Glomerular visceral epithelial cell (primary cell): Measurements from ENCODE around the gene AGAP1.

ENCODE experiments used
- DNase-seq: peaks from one replicate; pipeline ENCODE4 v3.0.0-alpha.2; 2016; ENCODE audit errors: extremely low spot score

Gene AGAP1

DNA sequence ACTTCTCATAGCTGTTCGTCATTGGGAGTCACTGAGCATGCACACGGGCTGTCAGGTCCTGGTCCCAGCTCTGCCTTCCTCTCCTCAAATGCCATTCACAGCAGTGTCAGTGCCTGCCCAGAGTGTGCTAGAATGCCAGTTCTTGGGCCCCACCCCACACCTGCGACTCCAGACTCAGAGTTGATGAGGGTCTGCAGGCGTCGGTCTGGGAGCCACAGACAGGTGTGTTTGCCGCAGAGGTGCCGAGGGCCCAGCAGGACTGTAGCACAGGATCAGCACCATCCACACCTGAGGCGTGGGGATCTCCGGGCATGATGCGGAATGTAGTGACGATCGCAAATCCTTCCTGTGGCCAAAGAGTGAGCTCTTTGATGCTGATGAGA lies 56.5 kb downstream of the AGAP1 start:
- no peak for DNase-seq

DNA sequence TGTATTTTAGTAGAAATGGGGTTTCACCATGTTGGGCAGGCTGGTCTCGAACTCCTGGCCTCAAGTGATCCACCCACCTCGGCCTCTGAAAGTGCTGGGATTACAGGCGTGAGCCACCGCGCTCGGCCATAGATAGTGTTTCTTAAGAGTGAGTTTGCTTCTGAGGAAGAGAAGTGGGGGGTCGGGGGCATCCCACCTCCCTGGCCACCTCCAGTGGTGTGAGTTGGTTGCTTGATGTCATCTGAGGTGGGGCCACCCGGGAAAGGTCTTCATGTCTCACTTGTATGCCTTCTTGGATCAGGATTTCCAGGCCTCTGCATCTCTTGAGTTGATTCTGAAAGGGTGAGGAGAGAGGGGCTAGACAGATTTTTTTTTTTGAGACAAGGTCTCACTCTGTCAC lies 57.1 kb downstream of the AGAP1 start:
- DNase-seq = no peak

DNA sequence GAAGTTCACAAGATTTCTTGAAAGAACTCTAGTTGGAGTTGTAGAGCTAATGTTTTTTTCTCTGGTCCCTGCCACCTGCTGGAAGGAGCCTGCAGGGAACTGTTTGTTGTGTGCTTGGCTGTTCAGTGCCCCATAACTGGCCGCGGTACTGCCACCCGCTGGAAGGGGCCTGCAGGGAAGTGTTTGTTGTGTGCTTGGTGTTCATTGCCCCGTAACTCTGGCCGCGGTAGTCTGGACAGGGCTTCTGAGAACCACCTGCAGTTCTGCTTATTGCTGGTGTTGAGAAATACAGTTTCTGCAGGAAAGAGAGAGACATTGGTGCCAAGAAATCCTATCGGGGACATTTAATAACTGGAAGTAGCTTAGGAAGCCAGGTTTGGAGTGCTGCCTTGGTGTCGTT lies 58.1 kb downstream of the AGAP1 start:
- DNase-seq = peak; percentile 71

DNA sequence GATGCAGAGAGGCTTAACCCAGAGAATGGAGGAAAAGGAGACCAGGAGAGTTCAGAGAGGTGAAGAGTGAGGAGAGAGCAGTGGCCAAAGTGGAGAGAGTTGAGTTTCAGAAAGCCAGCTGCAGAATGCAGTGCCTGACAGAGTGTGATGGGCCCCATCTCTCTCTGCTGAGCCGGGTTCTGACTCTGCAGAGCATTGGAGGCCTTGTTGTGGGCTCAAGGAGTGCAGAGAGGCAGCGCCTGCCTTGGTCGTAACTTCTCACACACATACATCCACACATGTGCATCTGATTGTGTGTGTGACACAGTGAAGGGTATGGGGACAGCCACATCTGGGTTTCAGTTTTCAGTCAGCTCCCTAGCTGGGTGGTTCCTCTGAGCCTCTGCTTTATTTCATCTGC lies 58.8 kb downstream of the AGAP1 start:
- no peak for DNase-seq

DNA sequence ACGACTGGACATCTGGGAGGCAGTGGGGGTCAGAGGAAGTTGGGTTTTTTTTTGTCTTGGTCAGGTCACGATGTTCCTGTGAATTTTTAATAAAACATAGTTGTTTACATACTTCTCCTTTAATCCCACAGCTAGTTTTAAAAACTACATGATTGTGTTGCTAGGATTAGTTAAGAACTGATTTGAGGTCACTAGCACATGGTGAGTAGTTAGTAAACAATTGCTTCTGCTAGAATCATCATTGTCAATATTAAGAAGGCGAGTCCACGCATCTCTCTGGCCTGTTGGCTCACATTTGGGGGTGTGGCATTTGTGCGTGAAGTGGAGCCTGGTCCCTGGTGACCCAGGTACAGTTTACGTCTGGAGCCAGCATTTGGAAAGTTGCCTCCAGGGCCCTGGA lies 59.4 kb downstream of the AGAP1 start:
- no peak for DNase-seq

DNA sequence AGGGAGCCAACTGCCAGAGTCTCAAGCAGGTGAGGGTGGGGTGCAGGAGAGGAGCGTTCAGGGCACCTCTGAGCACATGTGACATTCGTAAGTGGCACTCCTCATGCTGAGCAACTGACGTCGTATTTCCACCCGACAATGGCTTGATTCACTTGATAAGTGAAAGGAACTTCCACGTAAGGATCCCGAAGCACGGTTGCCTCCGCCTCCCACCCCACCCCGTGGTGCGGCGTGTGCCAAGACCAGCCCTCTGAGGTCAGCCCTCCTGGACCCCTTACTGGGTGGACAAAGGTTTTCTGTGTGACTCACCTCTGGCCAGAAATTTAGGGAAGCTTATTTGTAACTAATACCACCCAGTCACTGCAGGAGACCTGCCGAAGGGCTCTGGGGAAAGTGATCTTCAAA lies 59.9 kb downstream of the AGAP1 start:
- DNase-seq = peak; percentile 33

DNA sequence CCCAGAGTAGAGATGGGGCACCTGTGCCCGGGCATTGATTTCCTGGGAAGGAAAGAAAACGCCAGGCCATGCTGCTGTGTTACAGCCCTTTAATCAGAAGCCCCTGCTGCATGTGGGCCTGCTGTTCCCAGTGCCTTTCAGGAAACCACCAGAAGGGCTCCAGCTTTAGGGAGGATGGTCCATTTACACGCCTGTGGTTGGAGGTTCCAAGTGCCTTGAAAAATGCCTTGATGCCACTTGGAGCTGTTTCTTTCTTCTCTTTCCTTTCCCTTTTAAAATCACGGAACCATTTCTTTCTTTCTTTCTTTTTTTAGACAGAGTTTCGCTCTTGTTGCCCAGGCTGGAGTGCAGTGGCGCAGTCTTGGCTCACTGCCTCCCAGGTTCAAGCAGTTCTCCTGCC lies 60.5 kb downstream of the AGAP1 start:
- no peak for DNase-seq

DNA sequence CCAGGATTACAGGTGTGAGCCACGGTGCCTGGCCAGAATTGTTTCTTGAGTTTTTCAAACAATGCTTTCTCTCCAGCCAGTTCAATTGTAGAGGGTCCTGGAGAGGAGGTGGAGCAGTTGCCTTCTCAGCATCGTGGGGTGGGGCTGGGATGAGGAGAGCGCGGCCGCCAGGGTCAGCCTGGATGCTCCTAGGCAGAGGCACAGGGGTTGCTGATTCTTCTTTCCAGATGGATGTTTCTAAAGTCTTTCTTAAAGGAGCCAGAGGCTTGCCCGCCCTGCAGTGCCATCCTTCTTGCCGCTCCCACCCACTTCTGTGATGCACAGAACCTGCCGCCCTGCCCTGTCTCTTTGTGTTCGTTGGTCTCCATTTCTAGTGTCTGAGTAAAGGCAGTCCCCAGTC lies 61.1 kb downstream of the AGAP1 start:
- DNase-seq = no peak

DNA sequence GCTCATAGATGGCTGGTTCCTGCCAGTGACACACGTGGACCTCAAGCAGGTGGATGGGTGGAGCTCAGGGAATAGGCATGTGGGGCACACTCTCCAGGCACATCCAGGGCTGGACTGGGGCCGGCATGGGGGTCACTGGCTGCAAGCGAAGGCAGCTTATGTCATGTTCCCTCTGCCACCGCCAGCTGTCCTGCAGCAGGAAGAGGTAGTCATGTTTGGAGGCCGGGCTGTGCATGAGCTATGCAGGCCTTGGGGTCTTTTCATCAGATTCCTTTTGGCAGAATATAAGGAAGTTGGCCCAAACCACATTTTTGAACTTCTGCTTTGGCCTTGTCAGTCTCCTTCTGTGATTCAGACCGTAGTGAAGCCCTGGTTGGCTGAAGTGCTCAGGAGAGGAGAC lies 61.5 kb downstream of the AGAP1 start:
- DNase-seq = no peak

DNA sequence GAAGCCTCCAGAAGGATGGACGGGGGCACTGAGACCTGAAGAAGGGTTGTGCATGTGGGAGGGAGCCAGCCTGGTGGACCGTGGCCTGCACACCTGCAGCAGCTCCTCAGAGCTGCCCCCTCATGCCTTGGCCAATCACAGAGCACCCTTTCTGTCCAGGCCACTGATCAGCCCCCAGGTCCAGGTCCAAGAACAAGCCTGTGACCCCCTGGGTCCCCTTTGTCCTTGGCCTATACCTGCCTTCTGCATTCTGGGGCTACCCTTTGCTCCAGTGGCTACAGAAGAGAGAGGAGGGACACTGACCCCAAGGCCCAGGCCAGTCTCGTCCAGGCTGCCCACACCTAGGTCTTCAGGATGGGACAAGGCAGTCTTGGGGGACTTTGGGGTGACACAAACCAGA lies 62.2 kb downstream of the AGAP1 start:
- DNase-seq = no peak

DNA sequence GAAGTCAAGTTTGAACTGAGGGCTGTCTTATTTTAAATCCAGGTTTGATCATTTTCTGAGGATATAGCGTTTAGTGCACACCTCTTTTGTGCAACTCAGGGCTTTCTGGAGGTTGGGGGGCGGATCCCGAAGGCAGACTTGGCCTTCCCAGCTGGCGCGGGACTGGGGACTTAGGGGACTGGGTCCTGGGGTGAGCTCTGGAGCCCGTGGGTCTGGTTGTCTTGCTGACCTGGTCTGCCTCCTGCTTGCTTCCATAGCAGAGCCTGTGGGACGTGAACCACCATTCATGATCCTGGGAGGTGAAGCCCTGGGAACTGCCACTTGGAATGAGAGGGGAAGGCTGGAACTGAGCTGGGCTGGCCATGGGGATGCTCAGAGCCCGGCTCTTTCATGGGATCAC lies 63.1 kb downstream of the AGAP1 start:
- no peak for DNase-seq

DNA sequence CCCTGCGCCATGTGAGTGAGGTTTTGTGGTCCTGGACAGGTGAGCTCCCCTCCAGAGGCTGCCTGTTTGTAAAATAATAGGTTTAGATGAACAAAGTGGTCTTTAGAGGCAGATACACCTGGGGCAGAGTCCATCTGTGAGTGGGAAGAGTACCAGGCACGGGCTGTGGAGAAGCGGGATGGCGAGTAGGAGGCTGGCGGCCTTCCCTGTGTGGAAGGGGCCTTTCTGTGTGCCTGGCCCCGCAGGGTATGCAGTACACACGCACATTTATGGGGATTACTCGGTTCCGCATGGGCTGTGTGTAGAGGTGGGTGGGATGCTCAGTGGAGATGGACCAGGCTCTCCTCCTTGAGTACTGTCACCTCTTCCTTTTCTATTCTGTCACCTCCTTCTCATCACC lies 64.1 kb downstream of the AGAP1 start:
- no peak for DNase-seq

DNA sequence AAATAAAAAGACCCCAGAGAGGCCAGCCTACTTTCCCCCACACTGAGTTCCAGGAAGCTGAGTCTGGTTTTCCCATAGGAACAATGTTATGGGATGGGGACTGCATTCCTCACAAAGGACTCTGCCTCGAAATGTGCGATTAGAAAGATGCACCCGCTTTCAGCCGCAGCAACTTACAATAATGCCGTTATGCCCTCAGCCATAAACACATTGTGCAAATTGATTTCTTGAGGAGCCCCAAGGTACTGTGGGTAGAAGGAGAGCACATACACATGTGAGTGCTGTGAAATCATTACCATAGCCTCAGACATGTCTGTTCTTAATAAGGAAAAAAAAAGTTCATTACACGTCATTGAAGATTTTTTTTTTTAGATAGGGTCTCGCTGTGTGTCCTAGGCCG lies 64.7 kb downstream of the AGAP1 start:
- no peak for DNase-seq

DNA sequence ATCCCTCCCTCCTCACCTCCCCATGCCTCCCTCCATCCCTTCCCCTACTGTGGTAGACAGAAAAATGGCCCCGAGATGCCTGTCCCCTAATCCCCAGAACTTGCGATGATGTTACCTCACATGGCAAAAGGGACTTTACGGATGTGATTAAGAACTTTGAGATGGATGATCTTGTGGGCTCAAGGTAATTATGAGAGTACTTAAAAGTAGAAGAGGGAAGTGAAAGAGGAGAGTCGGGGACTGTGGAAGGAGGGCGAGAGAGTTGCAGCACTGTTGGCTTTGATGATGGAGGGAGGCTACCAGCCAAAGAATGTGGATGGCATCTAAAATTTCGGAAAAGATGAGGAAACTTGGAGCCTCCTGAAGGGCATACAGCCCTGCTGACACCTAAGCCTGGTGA lies 66.5 kb downstream of the AGAP1 start:
- DNase-seq = no peak

DNA sequence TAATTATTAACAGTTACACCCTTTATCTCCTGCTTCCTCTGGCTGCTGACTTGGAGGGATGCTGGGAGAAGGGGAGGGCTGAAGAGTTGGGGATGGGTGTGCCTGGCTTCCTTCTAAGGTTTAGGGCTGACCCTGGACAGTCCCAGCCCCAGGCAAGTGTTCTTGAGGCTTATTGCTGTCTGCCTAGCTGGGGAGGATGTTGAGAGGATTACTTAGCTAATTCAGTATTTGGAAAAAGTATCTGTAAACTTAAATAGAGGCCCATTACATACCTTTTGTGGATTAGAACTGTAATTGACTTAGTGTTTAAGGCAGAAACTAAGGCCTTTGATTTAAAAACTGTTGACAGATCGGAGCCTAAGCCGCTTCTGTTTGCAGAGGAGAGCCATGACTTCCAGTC lies 67.6 kb downstream of the AGAP1 start:
- no peak for DNase-seq

DNA sequence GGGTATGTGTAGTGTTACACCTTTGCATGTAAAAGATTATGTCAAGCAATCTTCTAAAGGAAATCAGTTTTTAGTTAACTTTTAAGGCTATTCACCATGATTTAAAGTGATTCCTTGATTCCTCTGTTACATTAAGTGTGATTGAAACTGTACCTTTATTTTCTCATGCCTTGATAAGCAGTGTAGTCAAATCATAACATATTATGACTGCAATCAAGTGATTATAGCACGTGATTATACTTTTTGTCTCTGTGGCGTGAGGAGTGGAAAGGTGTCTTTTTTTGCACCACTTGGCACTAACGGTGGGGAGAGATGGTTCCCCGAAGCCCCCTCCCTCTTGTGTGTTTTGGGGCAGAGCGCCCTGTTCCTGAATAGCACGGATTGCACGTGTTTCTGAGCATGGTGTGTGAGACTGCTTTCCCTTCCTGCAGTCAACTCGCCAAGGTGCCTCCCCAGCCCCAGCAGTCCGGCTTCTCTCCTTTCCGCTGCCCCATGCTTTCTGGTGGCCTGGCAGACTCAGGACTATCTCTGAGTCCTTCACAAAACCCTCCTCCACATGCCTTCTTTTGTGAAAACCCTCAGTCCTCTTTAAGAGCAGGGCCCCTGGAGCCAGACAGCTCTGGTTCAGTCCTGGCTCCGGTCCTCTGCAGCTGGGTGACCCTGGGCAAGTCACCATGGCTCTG lies 68.4 kb downstream of the AGAP1 start:
- no peak for DNase-seq

DNA sequence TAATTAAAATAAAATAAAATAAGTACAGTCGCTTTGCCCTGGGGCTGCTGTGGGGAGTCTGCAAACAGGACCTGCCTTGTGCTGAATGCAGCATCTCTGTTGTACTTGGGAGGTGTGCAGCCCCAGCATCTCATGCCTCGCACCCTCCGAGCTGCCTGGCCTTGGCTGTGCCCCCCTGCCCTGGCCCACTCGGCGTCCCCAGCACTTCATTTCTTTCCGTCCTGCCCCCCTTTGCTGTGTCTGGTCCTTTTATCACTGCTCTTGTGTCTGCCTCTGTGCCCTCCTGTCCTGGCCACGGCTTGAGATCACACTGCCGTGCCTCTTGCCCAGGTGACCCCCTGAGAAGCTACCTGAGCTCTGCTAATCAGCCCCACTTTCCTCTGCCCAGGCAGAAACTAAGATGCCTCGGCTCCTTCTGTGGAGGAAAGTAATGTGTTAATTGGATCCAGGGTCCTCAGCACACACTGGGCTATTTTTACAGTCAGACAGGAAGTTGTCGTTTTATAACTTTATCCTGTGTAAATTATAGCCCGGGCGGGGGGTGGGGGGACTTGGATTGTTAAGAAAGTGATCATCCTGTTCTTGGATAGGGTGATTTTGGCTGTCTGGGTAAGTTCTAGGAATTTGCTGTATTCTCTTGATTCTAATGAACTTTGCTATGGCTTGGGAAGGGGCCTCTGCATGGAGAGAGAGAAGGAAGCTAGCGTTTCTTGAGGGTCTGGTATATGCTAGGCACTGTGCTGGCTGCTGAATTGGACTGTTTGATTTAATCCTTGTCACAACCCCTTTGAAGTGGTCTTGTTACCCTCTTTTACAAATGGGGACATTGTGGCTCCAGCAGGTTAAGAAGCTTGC lies 69.4 kb downstream of the AGAP1 start:
- no peak for DNase-seq

DNA sequence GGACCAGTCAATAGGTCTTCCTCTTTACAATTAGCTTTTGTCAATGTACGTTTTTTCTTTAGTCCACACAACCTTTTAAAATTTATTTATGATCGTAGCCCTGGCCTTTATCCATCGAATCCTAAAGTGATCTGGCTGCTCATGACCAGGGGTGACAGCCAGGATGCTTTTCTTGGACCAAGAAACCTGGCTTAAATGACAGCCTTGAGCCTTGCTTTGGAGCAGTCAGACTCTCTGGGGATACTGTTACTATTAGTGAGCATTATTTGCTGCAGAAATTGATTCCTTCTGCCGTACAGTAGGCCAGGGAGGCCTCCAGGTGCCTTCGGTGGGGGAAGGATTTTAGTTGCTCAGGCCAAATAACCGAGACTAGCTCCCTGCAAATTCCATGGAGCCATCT lies 70.2 kb downstream of the AGAP1 start:
- DNase-seq = no peak

DNA sequence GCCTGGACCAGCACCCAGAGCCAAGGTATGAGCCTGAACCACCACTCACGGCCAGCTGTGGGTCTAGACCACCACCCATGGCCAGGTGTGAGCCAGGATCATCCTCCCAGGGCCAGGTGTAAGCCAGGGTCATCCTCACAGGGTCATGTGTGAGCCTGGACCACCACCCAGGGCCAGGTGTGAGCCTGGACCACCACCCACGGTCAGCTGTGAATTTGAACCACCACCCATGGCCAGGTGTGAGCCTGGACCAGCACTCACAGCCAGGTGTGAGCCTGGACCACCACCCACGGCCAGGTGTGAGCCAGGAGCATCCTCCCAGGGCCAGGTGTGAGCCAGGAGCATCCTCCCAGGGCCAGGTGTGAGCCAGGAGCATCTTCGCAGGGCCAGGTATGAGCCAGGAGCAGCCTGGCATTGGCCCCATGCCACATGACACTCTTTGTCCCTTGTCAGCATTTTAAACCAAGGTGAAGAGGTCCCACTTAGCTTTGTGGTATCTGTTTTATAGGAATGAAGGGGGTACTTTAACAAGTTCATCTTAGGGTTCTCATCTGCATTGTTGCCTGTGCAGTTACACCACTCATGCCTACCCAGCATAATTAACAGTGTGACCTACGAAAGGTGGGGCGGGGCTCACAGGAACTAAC lies 71.2 kb downstream of the AGAP1 start:
- DNase-seq = no peak

DNA sequence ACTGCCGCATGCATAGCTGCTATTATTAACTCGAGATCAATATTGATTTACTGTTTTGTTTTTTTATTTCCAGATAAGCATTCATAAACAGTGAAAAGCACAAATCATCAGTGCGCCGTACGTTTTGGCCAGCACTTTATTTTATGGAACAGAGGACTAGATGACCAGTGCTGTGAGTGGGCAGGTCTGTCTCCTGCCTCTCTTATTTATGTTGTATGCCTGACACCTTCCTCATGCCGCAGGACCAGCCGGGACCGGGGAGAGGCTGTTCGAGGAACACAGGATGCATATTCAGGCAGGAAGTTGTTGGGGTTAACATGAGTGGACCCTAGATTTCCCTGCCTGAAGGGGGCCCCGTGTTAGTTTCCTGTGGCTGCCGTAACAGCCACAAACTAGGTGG lies 72.6 kb downstream of the AGAP1 start:
- no peak for DNase-seq

DNA sequence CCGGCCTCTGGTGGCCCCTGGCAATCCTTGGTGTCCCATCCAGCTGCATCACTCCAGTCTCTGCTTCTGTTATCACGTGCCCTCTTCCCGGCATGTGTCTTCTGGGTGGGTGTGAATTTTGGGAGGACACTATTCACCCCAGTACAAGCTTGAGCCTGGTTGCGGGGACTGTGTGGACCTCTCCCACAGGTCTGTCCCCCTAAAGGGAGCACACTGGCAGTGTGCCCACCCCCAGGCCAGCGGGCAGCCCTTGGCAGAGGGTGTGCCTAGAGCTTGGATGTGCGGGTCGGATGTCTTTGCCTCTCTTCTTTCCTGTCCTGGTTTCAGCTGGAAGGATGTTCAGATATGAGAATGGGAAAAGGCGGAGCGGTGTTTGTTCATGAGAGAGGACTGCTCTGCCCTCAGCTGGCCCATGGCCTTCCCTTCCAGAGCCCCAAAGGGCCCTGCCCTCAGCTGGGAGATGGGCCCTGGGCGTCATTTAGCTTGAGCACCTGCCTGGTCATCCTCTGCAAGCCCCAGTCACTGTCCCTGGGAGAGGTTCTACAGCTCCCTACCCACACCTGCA lies 73.2 kb downstream of the AGAP1 start:
- no peak for DNase-seq

DNA sequence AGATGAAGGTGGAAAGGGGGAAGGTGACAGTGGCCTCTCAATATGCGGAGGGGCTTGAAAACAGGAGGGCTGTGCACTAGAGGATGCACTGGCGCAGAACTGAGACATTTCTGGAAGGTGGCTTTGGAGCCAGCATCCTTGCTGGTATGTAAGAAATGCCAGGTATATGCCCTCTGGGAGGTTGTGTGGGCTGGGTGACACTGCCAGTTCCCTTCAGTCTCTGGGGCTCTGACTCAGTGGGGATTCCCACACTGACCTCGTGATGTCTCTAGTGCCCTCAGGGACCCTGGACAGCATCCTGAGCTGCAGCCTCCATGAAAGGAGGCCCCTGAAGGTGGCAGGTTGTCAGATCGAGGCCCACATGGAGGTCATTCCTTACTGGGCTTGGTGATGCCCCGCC lies 74.0 kb downstream of the AGAP1 start:
- peak; percentile 31 for DNase-seq

DNA sequence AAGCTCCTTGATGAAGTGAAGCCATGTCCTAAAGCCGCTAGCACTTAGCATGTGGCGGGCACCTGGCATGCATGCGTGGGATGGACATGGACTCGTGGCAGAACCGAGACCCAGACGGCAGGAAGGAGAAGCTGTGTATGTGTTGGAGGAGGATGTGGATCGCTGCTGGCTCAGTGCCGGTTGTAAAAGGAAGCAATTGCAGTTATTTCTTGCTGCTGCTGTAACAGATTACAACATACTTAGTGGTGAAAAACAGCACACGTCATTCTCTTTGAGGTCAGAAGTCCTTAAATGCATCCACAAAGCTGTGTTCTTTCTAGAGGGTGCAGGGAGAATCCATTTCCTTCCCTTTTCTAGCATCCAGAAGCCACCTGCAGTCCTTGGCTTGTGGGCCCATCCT lies 74.6 kb downstream of the AGAP1 start:
- no peak for DNase-seq
